A549 (cell line): ENCODE measurements around the gene GARS1. TPM values are rescaled to one million over a fixed set of nuclear protein-coding genes. Genes with fewer than 3 reads are reported as not detected.

Experiments
- ATAC-seq, 2 experiments: fragments of 200-7000 bp in 1 of 2; fragments of >200 bp in 1 of 2; cut with Nextera tagmentation in 1 of 2; cut with Tn5 transposase in 1 of 2; 3 replicates each; pipeline versions ENCODE4 v1.8.0 to v1.9.1; 2018 to 2020; ENCODE audit warnings: mild to moderate bottlenecking in 1 of 2, moderate library complexity in 1 of 2
- CTCF ChIA-PET: fragments of 300-600 bp; sonication (Branson Sonifier 250); formaldehyde crosslinking; extraction: SDS; loops from one replicate; lab custom pipeline; 2021; ENCODE audit warnings: antibody characterized with exemption, inconsistent platforms; lab: Yijun Ruan, JAX
- POLR2A ChIA-PET: fragments of 350-600 bp; formaldehyde crosslinking; extraction: SDS; loops from one replicate; lab custom pipeline; 2021; ENCODE audit warnings: antibody characterized with exemption, inconsistent platforms; lab: Yijun Ruan, JAX
- DNase-seq, 2 experiments: peaks; one replicate each; pipeline versions ENCODE4 v3.0.0 to v3.0.0-alpha.2; 2011 to 2016; ENCODE audit warnings: low read depth in 1 of 2, low spot score in 1 of 2
- FAIRE-seq: peaks from 2 replicates; lab custom pipeline; 2011; peaks lifted over from hg19 to GRCh38; lab: Jason Lieb, UNC
- H3K27ac ChIP-seq, 2 experiments: fragments of >200 bp; sonication (Bioruptor Twin); formaldehyde crosslinking; 3 replicates each; pipeline ENCODE4 v1.5.1; 2016 to 2017
- H3K4me1 ChIP-seq: fragments of >200 bp; sonication (Bioruptor Twin); formaldehyde crosslinking; 3 replicates; pipeline ENCODE4 v1.6.1; 2016
- H3K4me2 ChIP-seq: fragments of >200 bp; sonication (Bioruptor Twin); formaldehyde crosslinking; 3 replicates; pipeline ENCODE4 v1.6.1; 2016
- H3K4me3 ChIP-seq: fragments of >200 bp; sonication (Bioruptor Twin); formaldehyde crosslinking; 3 replicates; pipeline ENCODE4 v1.5.1; 2016
- H3K9me3 ChIP-seq: fragments of >200 bp; sonication (Bioruptor Twin); formaldehyde crosslinking; 3 replicates; pipeline ENCODE4 v1.6.1; 2016
- BCL3 ChIP-seq: fragments of >200 bp; sonication (Bioruptor Twin); formaldehyde crosslinking; IDR thresholded peaks from 3 replicates; pipeline ENCODE4 v1.6.1; 2016
- CHD2 ChIP-seq: fragments of 150-350 bp; IDR thresholded peaks from 2 replicates; pipeline ENCODE4 v1.6.1; 2014; ENCODE audit warnings: low read length; ENCODE audit not compliant: partially characterized antibody
- CTCF ChIP-seq: fragments of >200 bp; sonication (Bioruptor Twin); formaldehyde crosslinking; IDR thresholded peaks from 3 replicates; pipeline ENCODE4 v1.5.1; 2016
- EHMT2 ChIP-seq: fragments of 200-600 bp; sonication (generic); IDR thresholded peaks from 2 replicates; pipeline ENCODE4 v1.6.1; 2016; ENCODE audit warnings: antibody characterized with exemption, low read depth, mild to moderate bottlenecking, moderate library complexity
- GATA3 ChIP-seq: IDR thresholded peaks from 2 replicates; pipeline ENCODE4 v1.6.1; 2012; ENCODE audit warnings: borderline replicate concordance
- HES2 ChIP-seq: fragments of >200 bp; sonication (Bioruptor Twin); formaldehyde crosslinking; IDR thresholded peaks from 2 replicates; pipeline ENCODE4 v1.6.1; 2016
- HOXA7 ChIP-seq: fragments of 250-450 bp; sonication (Bioruptor Pico); IDR thresholded peaks from 2 replicates; pipeline ENCODE4 v1.5.0; 2020; ENCODE audit warnings: mild to moderate bottlenecking, moderate library complexity
- KDM5A ChIP-seq: fragments of 200-600 bp; sonication (generic); IDR thresholded peaks from 2 replicates; pipeline ENCODE4 v1.6.1; 2016; ENCODE audit warnings: antibody characterized with exemption, mild to moderate bottlenecking
- NFE2L2 ChIP-seq: fragments of 150-350 bp; conservative IDR thresholded peaks from 2 replicates; pipeline ENCODE4 v1.6.1; 2014; ENCODE audit warnings: low read length
- NPAS2 ChIP-seq: fragments of 250-450 bp; sonication (Bioruptor Pico); IDR thresholded peaks from 2 replicates; pipeline ENCODE4 v1.8.0; 2022; ENCODE audit warnings: mild to moderate bottlenecking, moderate library complexity, borderline replicate concordance
- PHF8 ChIP-seq: fragments of 200-600 bp; sonication (generic); IDR thresholded peaks from 2 replicates; pipeline ENCODE4 v1.6.1; 2016; ENCODE audit warnings: low read depth, mild to moderate bottlenecking, antibody characterized with exemption, moderate library complexity, borderline replicate concordance
- RCOR1 ChIP-seq: fragments of 150-350 bp; IDR thresholded peaks from 2 replicates; pipeline ENCODE4 v1.6.1; 2014; ENCODE audit warnings: antibody characterized with exemption, low read length, low read depth
- RNF2 ChIP-seq: fragments of 200-600 bp; sonication (generic); IDR thresholded peaks from 2 replicates; pipeline ENCODE4 v1.6.1; 2016; ENCODE audit warnings: low read depth, mild to moderate bottlenecking, antibody characterized with exemption, moderate library complexity, borderline replicate concordance
- TP53 ChIP-seq: fragments of 250-450 bp; sonication (Bioruptor Pico); IDR thresholded peaks from 2 replicates; pipeline ENCODE4 v1.5.0; 2021; ENCODE audit warnings: mild to moderate bottlenecking, moderate library complexity
- USF2 ChIP-seq: fragments of 450-650 bp; IDR thresholded peaks from 2 replicates; pipeline ENCODE4 v1.6.1; 2014; ENCODE audit warnings: antibody characterized with exemption
- WGBS: methylation state at CpG from one replicate; pipeline ENCODE4 v1.1.6; 2017; ENCODE audit errors: missing lambda C conversion rate; 5-methylcytosine and 5-hydroxymethylcytosine counted together
- polyA plus RNA-seq, 4 experiments: library from polyadenylated mRNA; depleted of rRNA in 3 of 4; stranded (reverse); fragments of >200 nt; fragmentation: RNase III in 1 of 4; extraction: RNeasy Plus Mini Kit Qiagen cat#74134 plus additional on column Dnase treatment in 1 of 4; gene quantifications; 2 replicates in 3 of 4; 3 replicates in 1 of 4; pipeline ENCODE4 v1.2.3, GENCODE V29; 2011 to 2017
- TF ChIP-seq, protein P1 (sequence below): IDR thresholded peaks from 2 replicates; pipeline ENCODE4 v1.6.1; 2012
- TF ChIP-seq, protein P2 (sequence below): fragments of 200-600 bp; sonication (generic); IDR thresholded peaks from 2 replicates; pipeline ENCODE4 v1.6.1; 2016; ENCODE audit warnings: antibody characterized with exemption, mild to moderate bottlenecking, moderate library complexity
- TF ChIP-seq, protein P3 (sequence below): fragments of 250-450 bp; sonication (Bioruptor Pico); IDR thresholded peaks from 2 replicates; pipeline ENCODE4 v1.5.0; 2020; ENCODE audit warnings: low read depth, mild to moderate bottlenecking, moderate library complexity

GARS1 gene
- polyA plus RNA-seq, 2 of the 4 experiments (the other 2 are of a cell fraction): 134 to 608 TPM

DNA sequence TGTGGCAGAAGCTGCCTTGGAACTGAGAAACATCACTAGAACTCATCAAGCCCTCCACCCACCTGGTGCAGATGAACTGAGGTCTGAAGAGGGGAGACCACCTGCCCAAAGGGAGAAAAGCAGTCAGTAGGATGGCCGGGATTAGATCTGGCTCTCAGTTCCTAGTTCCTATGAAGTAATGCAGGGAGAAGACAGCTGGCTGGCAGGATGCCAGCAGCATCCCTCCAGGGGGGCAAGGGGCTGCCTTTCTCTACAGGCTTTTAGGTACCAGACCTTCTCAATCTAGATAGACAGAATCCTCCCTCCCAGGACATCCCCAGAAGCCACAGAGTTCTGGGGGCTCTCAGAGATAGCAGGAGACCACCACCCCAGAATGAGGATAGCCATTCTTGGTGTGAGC is 79.7 kb downstream of the GARS1 start:
- Histone ChIP-seq H3K9me3 (no peaks in the 10 kb centered on the region), H3K27ac (no peak overlapping the region), H3K4me2 (no peak overlapping the region), H3K4me3 (no peak overlapping the region), H3K4me1 (no peaks in the 10 kb centered on the region)
- POLR2A ChIA-PET: no interaction called here
- DNase-seq (no peak), ATAC-seq (no peak), FAIRE-seq (no peak)
- 0% methylated on average over 1 of the region's 1 CpG for WGBS
- TF ChIP-seq, protein P1, sequence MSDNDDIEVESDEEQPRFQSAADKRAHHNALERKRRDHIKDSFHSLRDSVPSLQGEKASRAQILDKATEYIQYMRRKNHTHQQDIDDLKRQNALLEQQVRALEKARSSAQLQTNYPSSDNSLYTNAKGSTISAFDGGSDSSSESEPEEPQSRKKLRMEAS: no peak
- TF ChIP-seq HOXA7 (CRISPR knock-in tag) (no peak), HES2 (no peak), BCL3 (no peak), CTCF (no peak), USF2 (no peak), GATA3 (no peak), NPAS2 (CRISPR knock-in tag) (no peak), EHMT2 (no peak), RCOR1 (no peak), PHF8 (no peak), CHD2 (no peak), NFE2L2 (no peak), RNF2 (no peak), TP53 (CRISPR knock-in tag) (no peak), KDM5A (no peak)
- TF ChIP-seq, protein P2, sequence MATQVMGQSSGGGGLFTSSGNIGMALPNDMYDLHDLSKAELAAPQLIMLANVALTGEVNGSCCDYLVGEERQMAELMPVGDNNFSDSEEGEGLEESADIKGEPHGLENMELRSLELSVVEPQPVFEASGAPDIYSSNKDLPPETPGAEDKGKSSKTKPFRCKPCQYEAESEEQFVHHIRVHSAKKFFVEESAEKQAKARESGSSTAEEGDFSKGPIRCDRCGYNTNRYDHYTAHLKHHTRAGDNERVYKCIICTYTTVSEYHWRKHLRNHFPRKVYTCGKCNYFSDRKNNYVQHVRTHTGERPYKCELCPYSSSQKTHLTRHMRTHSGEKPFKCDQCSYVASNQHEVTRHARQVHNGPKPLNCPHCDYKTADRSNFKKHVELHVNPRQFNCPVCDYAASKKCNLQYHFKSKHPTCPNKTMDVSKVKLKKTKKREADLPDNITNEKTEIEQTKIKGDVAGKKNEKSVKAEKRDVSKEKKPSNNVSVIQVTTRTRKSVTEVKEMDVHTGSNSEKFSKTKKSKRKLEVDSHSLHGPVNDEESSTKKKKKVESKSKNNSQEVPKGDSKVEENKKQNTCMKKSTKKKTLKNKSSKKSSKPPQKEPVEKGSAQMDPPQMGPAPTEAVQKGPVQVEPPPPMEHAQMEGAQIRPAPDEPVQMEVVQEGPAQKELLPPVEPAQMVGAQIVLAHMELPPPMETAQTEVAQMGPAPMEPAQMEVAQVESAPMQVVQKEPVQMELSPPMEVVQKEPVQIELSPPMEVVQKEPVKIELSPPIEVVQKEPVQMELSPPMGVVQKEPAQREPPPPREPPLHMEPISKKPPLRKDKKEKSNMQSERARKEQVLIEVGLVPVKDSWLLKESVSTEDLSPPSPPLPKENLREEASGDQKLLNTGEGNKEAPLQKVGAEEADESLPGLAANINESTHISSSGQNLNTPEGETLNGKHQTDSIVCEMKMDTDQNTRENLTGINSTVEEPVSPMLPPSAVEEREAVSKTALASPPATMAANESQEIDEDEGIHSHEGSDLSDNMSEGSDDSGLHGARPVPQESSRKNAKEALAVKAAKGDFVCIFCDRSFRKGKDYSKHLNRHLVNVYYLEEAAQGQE: no peak
- TF ChIP-seq, protein P3, sequence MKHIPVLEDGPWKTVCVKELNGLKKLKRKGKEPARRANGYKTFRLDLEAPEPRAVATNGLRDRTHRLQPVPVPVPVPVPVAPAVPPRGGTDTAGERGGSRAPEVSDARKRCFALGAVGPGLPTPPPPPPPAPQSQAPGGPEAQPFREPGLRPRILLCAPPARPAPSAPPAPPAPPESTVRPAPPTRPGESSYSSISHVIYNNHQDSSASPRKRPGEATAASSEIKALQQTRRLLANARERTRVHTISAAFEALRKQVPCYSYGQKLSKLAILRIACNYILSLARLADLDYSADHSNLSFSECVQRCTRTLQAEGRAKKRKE (CRISPR knock-in tag): no peak
- CTCF ChIA-PET: interaction anchor here (0.9 to 1.6 kb wide), 3 partner anchors 10 to 66 kb away, joined by 3 read pairs; no protein-coding TSS in a partner anchor
